ENCODE results near the gene LY9.

DNA sequence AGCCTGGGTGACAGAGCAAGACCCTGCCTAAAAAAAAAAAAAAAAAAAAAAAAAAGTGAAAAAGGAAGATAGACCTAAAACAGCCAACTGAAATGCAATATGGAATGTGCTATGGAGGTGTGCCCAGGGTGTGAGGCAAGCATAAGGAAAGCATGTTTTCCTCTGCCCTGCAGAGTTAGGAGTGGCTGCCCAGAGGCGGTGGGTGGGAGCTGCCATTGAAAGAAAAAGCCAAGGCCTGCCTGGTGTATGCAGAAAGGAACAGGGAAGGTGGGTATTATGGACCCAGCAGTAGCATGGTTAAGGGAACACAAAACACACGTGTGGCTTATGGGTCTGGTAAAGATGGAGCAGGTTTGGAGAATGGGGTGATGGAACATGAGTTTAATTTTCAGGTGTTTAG is 57.8 kb downstream of the LY9 start:
- TF ChIP-seq, protein P1, sequence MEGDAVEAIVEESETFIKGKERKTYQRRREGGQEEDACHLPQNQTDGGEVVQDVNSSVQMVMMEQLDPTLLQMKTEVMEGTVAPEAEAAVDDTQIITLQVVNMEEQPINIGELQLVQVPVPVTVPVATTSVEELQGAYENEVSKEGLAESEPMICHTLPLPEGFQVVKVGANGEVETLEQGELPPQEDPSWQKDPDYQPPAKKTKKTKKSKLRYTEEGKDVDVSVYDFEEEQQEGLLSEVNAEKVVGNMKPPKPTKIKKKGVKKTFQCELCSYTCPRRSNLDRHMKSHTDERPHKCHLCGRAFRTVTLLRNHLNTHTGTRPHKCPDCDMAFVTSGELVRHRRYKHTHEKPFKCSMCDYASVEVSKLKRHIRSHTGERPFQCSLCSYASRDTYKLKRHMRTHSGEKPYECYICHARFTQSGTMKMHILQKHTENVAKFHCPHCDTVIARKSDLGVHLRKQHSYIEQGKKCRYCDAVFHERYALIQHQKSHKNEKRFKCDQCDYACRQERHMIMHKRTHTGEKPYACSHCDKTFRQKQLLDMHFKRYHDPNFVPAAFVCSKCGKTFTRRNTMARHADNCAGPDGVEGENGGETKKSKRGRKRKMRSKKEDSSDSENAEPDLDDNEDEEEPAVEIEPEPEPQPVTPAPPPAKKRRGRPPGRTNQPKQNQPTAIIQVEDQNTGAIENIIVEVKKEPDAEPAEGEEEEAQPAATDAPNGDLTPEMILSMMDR (IDR thresholded peaks at IDR 0.05): no peak
- no peak for TF ChIP-seq POLR2AphosphoS5 (IDR thresholded peaks at IDR 0.05)
- TF ChIP-seq POLR2A (IDR thresholded peaks at IDR 0.05): no peak
- TF ChIP-seq EP300 (IDR thresholded peaks at IDR 0.05): no peak

All from suprapubic skin (tissue), 4 donors.